ENCODE measurements around the gene HARBI1. TPM values are rescaled to one million over a fixed set of nuclear protein-coding genes. Genes with fewer than 3 reads are reported as not detected.

Gene HARBI1
- total RNA-seq, 1 donor from 2014 or later, result 8.1 TPM

DNA sequence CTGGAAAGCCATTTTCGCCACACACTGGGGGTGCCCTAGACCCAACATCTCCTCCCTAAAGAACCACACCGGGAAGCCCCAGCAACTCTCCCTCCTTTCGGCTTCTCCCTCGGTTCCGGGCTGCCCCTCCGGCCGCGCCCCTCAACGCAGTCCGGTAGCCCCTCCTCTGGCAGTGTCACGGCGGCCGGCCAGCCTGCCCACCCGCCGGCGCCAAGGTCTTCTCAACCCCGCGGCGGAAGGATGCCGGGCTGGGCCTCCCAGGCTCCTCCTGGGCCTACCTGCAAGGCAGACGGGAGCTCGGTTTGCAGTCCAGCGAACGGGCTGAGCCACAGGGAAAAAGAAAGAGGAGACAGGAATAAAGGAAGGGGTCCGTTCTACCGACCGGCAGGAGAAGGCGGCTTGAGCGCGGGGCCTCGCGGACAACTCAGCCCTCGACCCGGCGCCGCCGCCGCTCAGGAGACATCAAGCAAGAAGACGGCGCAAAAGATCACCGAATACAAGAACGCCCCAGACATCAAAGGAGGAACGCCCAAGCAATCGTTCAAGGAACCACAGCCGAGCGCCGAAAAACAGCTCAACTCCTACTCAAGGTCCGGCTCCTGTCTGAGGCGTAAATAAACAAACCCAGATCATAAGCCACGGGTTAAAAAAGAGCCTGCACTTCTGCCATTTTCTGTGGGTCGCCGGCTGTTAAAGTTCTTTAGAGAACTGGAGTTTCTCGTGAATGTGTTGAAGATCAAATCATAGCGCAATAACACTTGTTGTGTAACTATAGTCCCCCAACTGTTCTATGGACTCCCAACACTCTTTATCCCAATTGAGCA is 23.3 kb downstream of the HARBI1 start, which contains the start of gene AMBRA1:
TSS of gene AMBRA1 (minus strand) at position 474 of the 824 bp plus-strand sequence. CDS start 45,643 bp downstream, outside the sequence.
- Histone ChIP-seq H3K27me3 (ENCODE audit: insufficient read depth, low read length) (no peaks in the 10 kb centered on the region), H3K4me3 (ENCODE audit: insufficient read depth, low read depth, low read length) (peak within 1 kb of the TSS; percentile 98), H3K4me2 (ENCODE audit: low read length) (peak within 1 kb of the TSS; percentile 94), H3K36me3 (ENCODE audit: insufficient read depth, low read length) (no peaks in the 10 kb centered on the region), H3K9ac (ENCODE audit: low read length) (peak within 1 kb of the TSS; percentile 95), H2AFZ (ENCODE audit: low read depth, low read length) (peak within 1 kb of the TSS; percentile 83), H3K4me1 (ENCODE audit: insufficient read depth, low read length) (peaks cover 17% of the 10 kb centered on the region), H3K79me2 (ENCODE audit: insufficient read depth, low read length) (peaks cover 55% of the 10 kb centered on the region), H4K20me1 (ENCODE audit: insufficient read depth, low read length) (peaks cover 44% of the 10 kb centered on the region), H3K9me3 (ENCODE audit: insufficient read depth, low read depth, low read length) (no peaks in the 10 kb centered on the region), H3K27ac (ENCODE audit: low read depth, low read length) (peak within 1 kb of the TSS; percentile 78)
- H3K9me3 Mint-ChIP-seq (ENCODE audit: unreplicated experiment), result no peaks in the 10 kb centered on the region
- peak; percentile 88 for DNase-seq (ENCODE audit: low read depth)
- H3K4me3 Mint-ChIP-seq (ENCODE audit: unreplicated experiment), result peak within 1 kb of the TSS; percentile 98
- H3K27ac Mint-ChIP-seq (ENCODE audit: unreplicated experiment), result peak within 1 kb of the TSS; percentile 68
- TF ChIP-seq EZH2 (IDR thresholded peaks at IDR 0.05; ENCODE audit: insufficient read depth, low read length), result no peak
- TF ChIP-seq, protein P1, sequence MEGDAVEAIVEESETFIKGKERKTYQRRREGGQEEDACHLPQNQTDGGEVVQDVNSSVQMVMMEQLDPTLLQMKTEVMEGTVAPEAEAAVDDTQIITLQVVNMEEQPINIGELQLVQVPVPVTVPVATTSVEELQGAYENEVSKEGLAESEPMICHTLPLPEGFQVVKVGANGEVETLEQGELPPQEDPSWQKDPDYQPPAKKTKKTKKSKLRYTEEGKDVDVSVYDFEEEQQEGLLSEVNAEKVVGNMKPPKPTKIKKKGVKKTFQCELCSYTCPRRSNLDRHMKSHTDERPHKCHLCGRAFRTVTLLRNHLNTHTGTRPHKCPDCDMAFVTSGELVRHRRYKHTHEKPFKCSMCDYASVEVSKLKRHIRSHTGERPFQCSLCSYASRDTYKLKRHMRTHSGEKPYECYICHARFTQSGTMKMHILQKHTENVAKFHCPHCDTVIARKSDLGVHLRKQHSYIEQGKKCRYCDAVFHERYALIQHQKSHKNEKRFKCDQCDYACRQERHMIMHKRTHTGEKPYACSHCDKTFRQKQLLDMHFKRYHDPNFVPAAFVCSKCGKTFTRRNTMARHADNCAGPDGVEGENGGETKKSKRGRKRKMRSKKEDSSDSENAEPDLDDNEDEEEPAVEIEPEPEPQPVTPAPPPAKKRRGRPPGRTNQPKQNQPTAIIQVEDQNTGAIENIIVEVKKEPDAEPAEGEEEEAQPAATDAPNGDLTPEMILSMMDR (IDR thresholded peaks at IDR 0.05; ENCODE audit: insufficient read depth, low read depth, low read length), result no peak
- no peaks in the 10 kb centered on the region for H3K36me3 Mint-ChIP-seq (ENCODE audit: low read depth, unreplicated experiment)
- no peak for FAIRE-seq
- H3K27me3 Mint-ChIP-seq (ENCODE audit: low read depth, unreplicated experiment), result no peaks in the 10 kb centered on the region
- peaks cover 19% of the 10 kb centered on the region for H3K4me1 Mint-ChIP-seq (ENCODE audit: low read depth, unreplicated experiment)

- peak overlapping the region; percentile 23 for H3K4me2 ChIP-seq (ENCODE audit: low read length)
- no peak overlapping the region for H3K4me3 ChIP-seq (ENCODE audit: insufficient read depth, low read depth, low read length)
- no peak for FAIRE-seq
- no peak overlapping the region for H3K27ac Mint-ChIP-seq (ENCODE audit: unreplicated experiment)
- H3K4me3 Mint-ChIP-seq (ENCODE audit: unreplicated experiment), result peak overlapping the region; percentile 62
- peaks cover 12% of the 10 kb centered on the region for H3K4me1 ChIP-seq (ENCODE audit: insufficient read depth, low read length)
- no peak overlapping the region for H3K9ac ChIP-seq (ENCODE audit: low read length)
- H3K79me2 ChIP-seq (ENCODE audit: insufficient read depth, low read length), result peaks cover 83% of the 10 kb centered on the region
- H3K27ac ChIP-seq (ENCODE audit: low read depth, low read length), result no peak overlapping the region
- H4K20me1 ChIP-seq (ENCODE audit: insufficient read depth, low read length), result peaks cover 66% of the 10 kb centered on the region
- H3K9me3 ChIP-seq (ENCODE audit: insufficient read depth, low read depth, low read length), result no peaks in the 10 kb centered on the region
- H2AFZ ChIP-seq (ENCODE audit: low read depth, low read length), result no peak overlapping the region
- H3K36me3 ChIP-seq (ENCODE audit: insufficient read depth, low read length), result no peaks in the 10 kb centered on the region
- H3K36me3 Mint-ChIP-seq (ENCODE audit: low read depth, unreplicated experiment), result no peaks in the 10 kb centered on the region
- H3K4me1 Mint-ChIP-seq (ENCODE audit: low read depth, unreplicated experiment), result peaks cover 14% of the 10 kb centered on the region
- H3K9me3 Mint-ChIP-seq (ENCODE audit: unreplicated experiment), result no peaks in the 10 kb centered on the region
- H3K27me3 Mint-ChIP-seq (ENCODE audit: low read depth, unreplicated experiment), result no peaks in the 10 kb centered on the region
- TF ChIP-seq EZH2 (IDR thresholded peaks at IDR 0.05; ENCODE audit: insufficient read depth, low read length), result no peak
- TF ChIP-seq, protein P1 (IDR thresholded peaks at IDR 0.05; ENCODE audit: insufficient read depth, low read depth, low read length), result no peak
- no peaks in the 10 kb centered on the region for H3K27me3 ChIP-seq (ENCODE audit: insufficient read depth, low read length)
- DNase-seq (ENCODE audit: low read depth), result no peak
These were observed 26.1 kb downstream of the HARBI1 start for GRCh38 chr11:46590740-46591605.
